HL-60 (cell line): ENCODE measurements around the gene CTBP2.

Experiments used
- CTCF ChIP-seq: IDR thresholded peaks from one replicate; pipeline ENCODE4 v1.5.1; 2011; ENCODE audit warnings: low read length, control low read depth, inconsistent platforms; ENCODE audit not compliant: insufficient read depth
- POLR2AphosphoS5 ChIP-seq: IDR thresholded peaks from 2 replicates; pipeline ENCODE4 v1.6.1; 2012; ENCODE audit warnings: low read depth
- TF ChIP-seq, protein P1 (sequence below): IDR thresholded peaks from 2 replicates; pipeline ENCODE4 v1.6.1; 2012; ENCODE audit warnings: low read depth; ENCODE audit not compliant: insufficient replicate concordance

DNA sequence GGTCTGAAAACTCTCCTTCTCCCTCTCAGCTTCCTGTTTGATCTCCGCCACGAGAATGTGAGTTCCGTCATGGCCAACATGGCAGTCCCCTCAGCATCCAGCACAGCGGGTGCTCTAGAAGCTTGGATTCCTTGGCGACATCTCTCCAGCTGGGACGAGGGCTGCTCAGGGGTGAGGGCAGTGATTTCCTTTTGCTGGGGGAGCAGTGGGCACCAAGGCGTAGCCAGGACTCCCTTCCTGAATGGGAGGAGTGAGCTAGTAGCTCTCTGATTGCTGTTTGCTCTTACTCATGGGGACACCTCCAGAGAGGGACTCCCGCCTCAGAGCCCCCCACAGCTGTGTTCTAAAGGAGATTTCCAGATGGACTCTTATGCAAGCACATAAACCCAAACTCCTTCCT is 28.8 kb upstream of the CTBP2 start:
- TF ChIP-seq, protein P1, sequence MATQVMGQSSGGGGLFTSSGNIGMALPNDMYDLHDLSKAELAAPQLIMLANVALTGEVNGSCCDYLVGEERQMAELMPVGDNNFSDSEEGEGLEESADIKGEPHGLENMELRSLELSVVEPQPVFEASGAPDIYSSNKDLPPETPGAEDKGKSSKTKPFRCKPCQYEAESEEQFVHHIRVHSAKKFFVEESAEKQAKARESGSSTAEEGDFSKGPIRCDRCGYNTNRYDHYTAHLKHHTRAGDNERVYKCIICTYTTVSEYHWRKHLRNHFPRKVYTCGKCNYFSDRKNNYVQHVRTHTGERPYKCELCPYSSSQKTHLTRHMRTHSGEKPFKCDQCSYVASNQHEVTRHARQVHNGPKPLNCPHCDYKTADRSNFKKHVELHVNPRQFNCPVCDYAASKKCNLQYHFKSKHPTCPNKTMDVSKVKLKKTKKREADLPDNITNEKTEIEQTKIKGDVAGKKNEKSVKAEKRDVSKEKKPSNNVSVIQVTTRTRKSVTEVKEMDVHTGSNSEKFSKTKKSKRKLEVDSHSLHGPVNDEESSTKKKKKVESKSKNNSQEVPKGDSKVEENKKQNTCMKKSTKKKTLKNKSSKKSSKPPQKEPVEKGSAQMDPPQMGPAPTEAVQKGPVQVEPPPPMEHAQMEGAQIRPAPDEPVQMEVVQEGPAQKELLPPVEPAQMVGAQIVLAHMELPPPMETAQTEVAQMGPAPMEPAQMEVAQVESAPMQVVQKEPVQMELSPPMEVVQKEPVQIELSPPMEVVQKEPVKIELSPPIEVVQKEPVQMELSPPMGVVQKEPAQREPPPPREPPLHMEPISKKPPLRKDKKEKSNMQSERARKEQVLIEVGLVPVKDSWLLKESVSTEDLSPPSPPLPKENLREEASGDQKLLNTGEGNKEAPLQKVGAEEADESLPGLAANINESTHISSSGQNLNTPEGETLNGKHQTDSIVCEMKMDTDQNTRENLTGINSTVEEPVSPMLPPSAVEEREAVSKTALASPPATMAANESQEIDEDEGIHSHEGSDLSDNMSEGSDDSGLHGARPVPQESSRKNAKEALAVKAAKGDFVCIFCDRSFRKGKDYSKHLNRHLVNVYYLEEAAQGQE: no peak
- no peak for TF ChIP-seq POLR2AphosphoS5
- no peak for TF ChIP-seq CTCF
